Ovary (tissue), 3 donors: Measurements from ENCODE around the gene UGDH.

Source experiments
- CTCF ChIP-seq, 3 donors: fragments of 450-650 bp in 2 of 3; fragments of 200-600 bp in 1 of 3; IDR thresholded peaks; one replicate each; pipeline versions ENCODE4 v1.5.1 to v1.8.0; 2016 to 2022; ENCODE audit warnings: antibody characterized with exemption in 3 of 3, mild to moderate bottlenecking in 1 of 3
- EP300 ChIP-seq: sonication (generic); formaldehyde crosslinking; IDR thresholded peaks from one replicate; pipeline ENCODE4 v1.6.1; 2017; ENCODE audit warnings: antibody characterized with exemption
- POLR2A ChIP-seq: fragments of 450-650 bp; IDR thresholded peaks from one replicate; pipeline ENCODE4 v1.6.1; 2017; ENCODE audit warnings: antibody characterized with exemption, mild to moderate bottlenecking, moderate library complexity
- donor health status: DM: no; HTN: no; CAD: no.

- no peak for TF ChIP-seq POLR2A
- no peak for TF ChIP-seq CTCF (IDR thresholded peaks at IDR 0.05)
- no peak for TF ChIP-seq EP300
These were observed 42.5 kb downstream of the UGDH start for GRCh38 chr4:39484582-39485272.
